A673 (cell line): ENCODE results near the gene BEND6. TPM values are rescaled to one million over a fixed set of nuclear protein-coding genes. Genes with fewer than 3 reads are reported as not detected.
"Not testable (repeated sequence)": the region's sequence is repeated elsewhere in the genome, so short reads cannot be mapped to it uniquely, and the experiment has no call there.

Experiments
- BruUV-seq: library from RNA; stranded (reverse); fragments of 400-500 nt; replicated peaks from 2 replicates; lab custom pipeline; 2021; lab: Mats Ljungman, UMichigan
- CTCF ChIA-PET: fragments of 300-600 bp; sonication (Branson Sonifier 250); formaldehyde crosslinking; loops from one replicate; lab custom pipeline; 2022; ENCODE audit warnings: antibody characterized with exemption; lab: Charles Lee
- POLR2A ChIA-PET: fragments of 300-600 bp; sonication (Branson Sonifier 250); formaldehyde crosslinking; loops from one replicate; lab custom pipeline; 2022; ENCODE audit warnings: antibody characterized with exemption; ENCODE audit not compliant: low non-redundant PET; lab: Charles Lee
- DNase-seq: peaks from one replicate; pipeline ENCODE4 v3.0.0-alpha.2; 2015; ENCODE audit warnings: low spot score
- H3K27ac ChIP-seq: fragments of 200-600 bp; sonication (generic); 2 replicates; pipeline ENCODE4 v1.5.1; 2016; ENCODE audit warnings: mixed run types, low read depth, mild to moderate bottlenecking, mixed read lengths, antibody characterized with exemption, low read length; ENCODE audit not compliant: poor library complexity, severe bottlenecking
- H3K27me3 ChIP-seq: fragments of 200-600 bp; sonication (generic); replicated peaks from 2 replicates; pipeline ENCODE4 v1.6.1; 2017; ENCODE audit warnings: mixed run types, low read depth, mild to moderate bottlenecking, mixed read lengths, antibody characterized with exemption, low read length; ENCODE audit not compliant: insufficient read depth, poor library complexity
- H3K36me3 ChIP-seq: fragments of 200-600 bp; sonication (generic); 2 replicates; pipeline ENCODE4 v1.6.1; 2016; ENCODE audit warnings: mixed run types, mild to moderate bottlenecking, mixed read lengths, antibody characterized with exemption, low read length; ENCODE audit not compliant: insufficient read depth, poor library complexity, severe bottlenecking
- H3K4me1 ChIP-seq: fragments of 200-600 bp; sonication (generic); 2 replicates; pipeline ENCODE4 v1.6.1; 2017; ENCODE audit warnings: mixed run types, mild to moderate bottlenecking, mixed read lengths, antibody characterized with exemption, low read length; ENCODE audit not compliant: insufficient read depth, poor library complexity, severe bottlenecking
- H3K4me3 ChIP-seq: fragments of 200-600 bp; sonication (generic); 2 replicates; pipeline ENCODE4 v1.5.1; 2016; ENCODE audit warnings: low read depth, mixed run types, mild to moderate bottlenecking, mixed read lengths, low read length; ENCODE audit not compliant: poor library complexity, severe bottlenecking
- H3K9me3 ChIP-seq: fragments of 200-600 bp; sonication (generic); 2 replicates; pipeline ENCODE4 v1.6.1; 2016; ENCODE audit warnings: mixed run types, low read depth, mild to moderate bottlenecking, mixed read lengths, antibody characterized with exemption, low read length; ENCODE audit not compliant: poor library complexity, severe bottlenecking
- EZH2 ChIP-seq: fragments of 200-600 bp; sonication (generic); IDR thresholded peaks from 2 replicates; pipeline ENCODE4 v1.6.1; 2017; ENCODE audit warnings: borderline replicate concordance, low read depth, mild to moderate bottlenecking, mixed read lengths, antibody characterized with exemption, low read length; ENCODE audit not compliant: poor library complexity, severe bottlenecking
- intact Hi-C: fragments of 100-400 bp; cut with micrococcal nuclease; formaldehyde crosslinking; loops from one replicate; pipeline ENCODE4 v1.10.0; 2022; ENCODE audit not compliant: unreplicated experiment
- total RNA-seq: library from RNA; stranded (reverse); gene quantifications from 2 replicates; pipeline ENCODE4 v1.2.3, GENCODE V29; 2021
- TF ChIP-seq, protein P1 (sequence below): fragments of 300-800, 200-600 bp; sonication (generic); conservative IDR thresholded peaks from 2 replicates; pipeline ENCODE4 v1.5.1; 2017; ENCODE audit warnings: low read depth, mild to moderate bottlenecking, antibody characterized with exemption, low read length, moderate library complexity, mixed read lengths

Gene BEND6
- total RNA-seq, 1 experiment from 2014 or later: 5.3 TPM

DNA sequence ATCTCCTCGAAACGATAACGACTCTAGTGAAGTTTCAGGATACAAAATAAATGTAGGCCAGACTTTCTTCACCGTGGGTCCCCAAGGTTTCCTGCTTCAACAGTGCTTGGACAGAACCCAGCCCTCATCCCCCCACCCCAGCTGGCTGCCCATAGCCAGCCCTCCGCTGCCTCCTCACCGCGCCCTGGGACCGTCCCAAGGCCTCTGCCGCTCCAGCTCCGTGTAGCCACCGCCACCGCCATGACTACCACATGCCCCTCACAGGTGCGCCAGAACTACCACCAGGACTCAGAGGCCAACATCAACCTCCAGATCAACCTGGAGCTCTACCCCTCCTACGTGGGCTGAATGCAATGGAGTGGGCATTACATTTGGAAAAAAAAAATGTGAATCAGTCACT, 49.4 kb downstream of the BEND6 start:
- no peaks in the 10 kb centered on the region for H3K4me1 ChIP-seq
- H3K27me3 ChIP-seq: no peaks in the 10 kb centered on the region
- intact Hi-C loops: no loop called here
- ChIA-PET POLR2A (no interaction called here), CTCF (interaction anchor here (0.7 kb wide), 1 partner anchor 378 kb away, joined by 3 read pairs; no protein-coding TSS in a partner anchor)
- DNase-seq: no peak
- BruUV-seq: no TSS peak
- H3K9me3 ChIP-seq: no peaks in the 10 kb centered on the region
- no peak overlapping the region for H3K4me3 ChIP-seq
- H3K27ac ChIP-seq: no peak overlapping the region
- H3K36me3 ChIP-seq: no peaks in the 10 kb centered on the region
- TF ChIP-seq EZH2: no peak
- TF ChIP-seq, protein P1, sequence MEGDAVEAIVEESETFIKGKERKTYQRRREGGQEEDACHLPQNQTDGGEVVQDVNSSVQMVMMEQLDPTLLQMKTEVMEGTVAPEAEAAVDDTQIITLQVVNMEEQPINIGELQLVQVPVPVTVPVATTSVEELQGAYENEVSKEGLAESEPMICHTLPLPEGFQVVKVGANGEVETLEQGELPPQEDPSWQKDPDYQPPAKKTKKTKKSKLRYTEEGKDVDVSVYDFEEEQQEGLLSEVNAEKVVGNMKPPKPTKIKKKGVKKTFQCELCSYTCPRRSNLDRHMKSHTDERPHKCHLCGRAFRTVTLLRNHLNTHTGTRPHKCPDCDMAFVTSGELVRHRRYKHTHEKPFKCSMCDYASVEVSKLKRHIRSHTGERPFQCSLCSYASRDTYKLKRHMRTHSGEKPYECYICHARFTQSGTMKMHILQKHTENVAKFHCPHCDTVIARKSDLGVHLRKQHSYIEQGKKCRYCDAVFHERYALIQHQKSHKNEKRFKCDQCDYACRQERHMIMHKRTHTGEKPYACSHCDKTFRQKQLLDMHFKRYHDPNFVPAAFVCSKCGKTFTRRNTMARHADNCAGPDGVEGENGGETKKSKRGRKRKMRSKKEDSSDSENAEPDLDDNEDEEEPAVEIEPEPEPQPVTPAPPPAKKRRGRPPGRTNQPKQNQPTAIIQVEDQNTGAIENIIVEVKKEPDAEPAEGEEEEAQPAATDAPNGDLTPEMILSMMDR: no peak

GRCh38 chr6:57006101-57006500, 51.2 kb downstream of the BEND6 start:
- intact Hi-C loops: no loop called here
- Histone ChIP-seq H3K9me3 (no peaks in the 10 kb centered on the region), H3K4me3 (no peak overlapping the region), H3K4me1 (no peaks in the 10 kb centered on the region), H3K27ac (no peak overlapping the region), H3K27me3 (no peaks in the 10 kb centered on the region), H3K36me3 (no peaks in the 10 kb centered on the region)
- DNase-seq: no peak
- CTCF ChIA-PET: no interaction called here
- POLR2A ChIA-PET: no interaction called here
- no TSS peak for BruUV-seq
- TF ChIP-seq, protein P1: no peak
- no peak for TF ChIP-seq EZH2

GRCh38 chr6:57008069-57008468, 53.2 kb downstream of the BEND6 start:
- H3K9me3 ChIP-seq, H3K4me1 ChIP-seq, intact Hi-C loops, POLR2A ChIA-PET, DNase-seq, H3K4me3 ChIP-seq, BruUV-seq, H3K27me3 ChIP-seq, H3K36me3 ChIP-seq, CTCF ChIA-PET, H3K27ac ChIP-seq: not testable (repeated sequence)

- BruUV-seq: no TSS peak
- intact Hi-C loops: no loop called here
- Histone ChIP-seq H3K27ac (no peak overlapping the region), H3K27me3 (no peaks in the 10 kb centered on the region), H3K4me3 (no peak overlapping the region), H3K4me1 (no peaks in the 10 kb centered on the region), H3K9me3 (no peaks in the 10 kb centered on the region), H3K36me3 (no peaks in the 10 kb centered on the region)
- TF ChIP-seq EZH2: no peak
- TF ChIP-seq, protein P1: no peak
- ChIA-PET POLR2A (interaction anchor here (0.6 kb wide), 1 partner anchor 91 kb away, joined by 4 read pairs; no protein-coding TSS in a partner anchor), CTCF (interaction anchor here (0.8 kb wide), 1 partner anchor 109 kb away, joined by 3 read pairs; no protein-coding TSS in a partner anchor)
- peak; percentile 37 for DNase-seq
Observed at GRCh38 chr6:57013521-57013926, 58.6 kb downstream of the BEND6 start.
